PFSK-1 (cell line): ENCODE results near the gene GCNA.

Source experiments
- FOXP2 ChIP-seq: optimal IDR thresholded peaks from 2 replicates; pipeline ENCODE3; 2011; ENCODE audit warnings: borderline replicate concordance, control low read depth, inconsistent platforms; ENCODE audit not compliant: insufficient read depth; ENCODE audit errors: extremely low read length, extremely low read depth
- SIN3A ChIP-seq: IDR thresholded peaks from 2 replicates; pipeline ENCODE4 v1.6.1; 2012; ENCODE audit warnings: mild to moderate bottlenecking, low read length, moderate library complexity, borderline replicate concordance; ENCODE audit not compliant: insufficient read depth

DNA sequence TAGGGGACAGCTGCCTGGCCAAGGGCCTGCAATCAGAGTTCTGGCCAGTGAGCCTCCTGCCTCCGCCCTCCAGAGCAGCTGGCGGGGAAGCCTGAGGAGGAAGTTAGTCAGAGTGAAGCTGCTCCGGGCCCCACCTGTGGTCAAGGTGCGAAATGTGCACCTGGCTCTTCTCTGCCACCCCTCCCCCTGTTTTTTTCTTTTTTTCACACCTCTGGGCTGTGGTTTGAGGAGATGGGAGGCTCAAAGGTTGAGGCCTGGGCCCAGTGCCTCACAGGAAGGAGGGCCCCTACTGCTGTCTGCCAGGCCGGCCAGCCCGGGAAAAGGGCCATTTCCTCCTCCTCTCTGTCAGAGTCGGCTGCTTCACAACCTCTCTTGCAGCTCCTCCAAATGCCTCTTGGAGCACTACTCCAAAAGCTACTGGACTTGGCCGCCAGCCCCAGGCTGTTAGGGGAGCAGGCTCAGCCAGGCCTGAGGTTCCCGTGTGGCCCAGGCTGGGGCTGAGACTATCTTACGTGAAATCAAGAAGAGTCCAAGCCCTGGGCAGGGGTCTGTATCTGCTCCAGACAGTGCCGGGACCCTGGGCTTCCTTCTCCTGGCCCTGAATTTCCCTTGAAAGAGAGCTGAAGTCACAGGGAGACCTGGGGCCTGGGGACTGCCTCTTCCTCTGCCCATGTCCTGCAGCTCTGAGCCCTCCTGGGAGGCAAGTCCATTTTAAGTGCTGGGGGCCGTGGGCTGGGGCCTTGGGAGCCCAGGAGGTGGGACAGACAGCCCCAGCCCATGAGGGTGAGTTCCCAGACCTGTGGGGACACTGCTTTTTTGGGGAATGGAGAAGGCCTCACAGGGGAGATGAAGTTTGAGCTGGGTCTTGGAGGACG lies 44.6 kb downstream of the GCNA start:
- TF ChIP-seq FOXP2 = no peak
- TF ChIP-seq SIN3A = no peak
